ENCODE results near the gene DOCK9.

- TF ChIP-seq CTCF (IDR thresholded peaks at IDR 0.05; ENCODE audit: insufficient read depth, low read depth, low read length): no peak
- no peak for TF ChIP-seq EZH2 (IDR thresholded peaks at IDR 0.05; ENCODE audit: insufficient read depth, low read length)
Measured at GRCh38 chr13:98786023-98786422, 191.8 kb downstream of the DOCK9 start.
